Rectal smooth muscle tissue (tissue), 1 donor: ENCODE results near the gene PANK3.

Experiments
- H3K27ac ChIP-seq: one replicate; pipeline ENCODE4 v1.7.0; 2013; ENCODE audit warnings: low read depth, low read length, inconsistent platforms
- H3K27me3 ChIP-seq: one replicate; pipeline ENCODE4 v1.7.0; 2013; ENCODE audit warnings: low read length; ENCODE audit not compliant: control insufficient read depth, insufficient read depth
- H3K36me3 ChIP-seq: one replicate; pipeline ENCODE4 v1.7.0; 2013; ENCODE audit warnings: low read length; ENCODE audit not compliant: control insufficient read depth, insufficient read depth
- H3K4me1 ChIP-seq: one replicate; pipeline ENCODE4 v1.7.0; 2013; ENCODE audit warnings: low read length; ENCODE audit not compliant: control insufficient read depth, insufficient read depth
- H3K4me3 ChIP-seq: one replicate; pipeline ENCODE4 v1.7.0; 2013; ENCODE audit warnings: low read length
- H3K9ac ChIP-seq: one replicate; pipeline ENCODE4 v1.7.0; 2013; ENCODE audit warnings: low read length

The PANK3 gene

GRCh38 chr5:168531191-168531590, 48.0 kb downstream of the PANK3 start:
- no peak overlapping the region for H3K9ac ChIP-seq
- H3K4me1 ChIP-seq = no peaks in the 10 kb centered on the region
- no peak overlapping the region for H3K27ac ChIP-seq
- H3K36me3 ChIP-seq = no peaks in the 10 kb centered on the region
- peaks cover 13% of the 10 kb centered on the region for H3K27me3 ChIP-seq
- no peak overlapping the region for H3K4me3 ChIP-seq

- Histone ChIP-seq H3K4me3 (no peak overlapping the region), H3K9ac (no peak overlapping the region), H3K27ac (no peak overlapping the region), H3K27me3 (peaks cover 13% of the 10 kb centered on the region), H3K4me1 (no peaks in the 10 kb centered on the region), H3K36me3 (no peaks in the 10 kb centered on the region)
These were observed 48.5 kb downstream of the PANK3 start for GRCh38 chr5:168530621-168531150.

GRCh38 chr5:168529374-168530234, 49.6 kb downstream of the PANK3 start:
- Histone ChIP-seq H3K27me3 (peaks cover 13% of the 10 kb centered on the region), H3K27ac (no peak overlapping the region), H3K9ac (no peak overlapping the region), H3K36me3 (no peaks in the 10 kb centered on the region), H3K4me1 (no peaks in the 10 kb centered on the region), H3K4me3 (peak overlapping the region; percentile 55)

GRCh38 chr5:168528521-168529373, 50.4 kb downstream of the PANK3 start, which contains the start of gene FBLL1:
Gene FBLL1, plus strand, starts transcription at chr5:168529305. Its CDS starts 200 bp downstream, at chr5:168529505.
- Histone ChIP-seq H3K27ac (no peak within 1 kb of the TSS), H3K4me1 (no peaks in the 10 kb centered on the region), H3K27me3 (peaks cover 13% of the 10 kb centered on the region), H3K36me3 (no peaks in the 10 kb centered on the region), H3K4me3 (peak within 1 kb of the TSS; percentile 55), H3K9ac (no peak within 1 kb of the TSS)

- no peaks in the 10 kb centered on the region for H3K36me3 ChIP-seq
These were observed 51.3 kb downstream of the PANK3 start for GRCh38 chr5:168527756-168528295.

GRCh38 chr5:168525856-168526255, 53.3 kb downstream of the PANK3 start:
- H3K4me3 ChIP-seq = no peak overlapping the region
- no peaks in the 10 kb centered on the region for H3K36me3 ChIP-seq
- H3K9ac ChIP-seq = no peak overlapping the region
- H3K27ac ChIP-seq = no peak overlapping the region
- peaks cover 7% of the 10 kb centered on the region for H3K27me3 ChIP-seq
- no peaks in the 10 kb centered on the region for H3K4me1 ChIP-seq

More at GRCh38 chr5:168527756-168528295, 51.3 kb downstream of the PANK3 start:
- Histone ChIP-seq H3K27ac (no peak overlapping the region), H3K9ac (no peak overlapping the region), H3K4me1 (no peaks in the 10 kb centered on the region), H3K4me3 (no peak overlapping the region), H3K27me3 (peaks cover 13% of the 10 kb centered on the region)

- no peak overlapping the region for H3K4me3 ChIP-seq
- H3K9ac ChIP-seq = no peak overlapping the region
- peaks cover 38% of the 10 kb centered on the region for H3K36me3 ChIP-seq
- no peaks in the 10 kb centered on the region for H3K27me3 ChIP-seq
- no peak overlapping the region for H3K27ac ChIP-seq
- no peaks in the 10 kb centered on the region for H3K4me1 ChIP-seq
These were observed 65.2 kb downstream of the PANK3 start for GRCh38 chr5:168513861-168514428.

- Histone ChIP-seq H3K9ac (no peak overlapping the region), H3K36me3 (peaks cover 7% of the 10 kb centered on the region), H3K4me1 (no peaks in the 10 kb centered on the region), H3K27me3 (no peaks in the 10 kb centered on the region), H3K4me3 (no peak overlapping the region), H3K27ac (no peak overlapping the region)
These were observed 76.5 kb downstream of the PANK3 start for GRCh38 chr5:168502563-168503237.
